Fibroblast of skin of scalp (primary cell): ENCODE data around the gene ACMSD.

ENCODE experiments used
- DNase-seq: peaks from one replicate; pipeline ENCODE4 v3.0.0-alpha.2; 2013

ACMSD gene

GRCh38 chr2:134950886-134951285, 112.5 kb downstream of the ACMSD start:
- no peak for DNase-seq
